Upper lobe of left lung (tissue), 4 donors: ENCODE measurements around the gene XIST.

Experiments used
- EP300 ChIP-seq, 4 donors: sonication (generic); formaldehyde crosslinking; IDR thresholded peaks; one replicate each; pipeline ENCODE4 v1.5.1; 2017; ENCODE audit warnings: antibody characterized with exemption in 4 of 4, control low read depth in 2 of 4
- POLR2A ChIP-seq, 4 donors: fragments of 450-650 bp; IDR thresholded peaks; one replicate each; pipeline ENCODE4 v1.5.1; 2016 to 2017; ENCODE audit warnings: antibody characterized with exemption in 4 of 4, mild to moderate bottlenecking in 2 of 4
- POLR2AphosphoS5 ChIP-seq, 2 donors: sonication (generic); formaldehyde crosslinking; IDR thresholded peaks; one replicate each; pipeline ENCODE4 v1.5.1; 2017; ENCODE audit warnings: antibody characterized with exemption in 2 of 2
- TF ChIP-seq, protein P1 (sequence below), 6 experiments: fragments of 450-650 bp in 4 of 6; fragments of 200-600 bp in 2 of 6; sonication (generic) in 2 of 6; IDR thresholded peaks; one replicate each; pipeline ENCODE4 v1.5.1; 2016 to 2019; ENCODE audit warnings: antibody characterized with exemption in 6 of 6

DNA sequence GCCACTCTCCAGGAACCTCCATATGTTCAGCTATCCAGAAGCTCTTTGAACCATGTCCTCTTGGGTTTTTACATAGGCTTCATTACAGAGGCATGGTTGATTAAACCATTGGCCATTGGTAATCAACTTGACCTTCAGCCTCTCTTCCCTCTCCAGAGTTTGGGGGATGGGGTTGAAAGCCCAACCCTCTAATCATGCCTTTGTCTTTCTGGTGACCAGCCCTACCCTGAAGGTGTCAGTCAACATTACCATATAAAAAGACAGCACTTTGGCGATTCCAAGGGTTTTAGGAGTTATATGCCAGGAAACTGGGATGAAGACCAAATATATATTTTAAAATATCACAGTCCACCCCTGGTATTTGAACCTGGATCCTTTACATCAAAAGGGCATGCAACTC is 67.0 kb downstream of the XIST start:
- TF ChIP-seq, protein P1, sequence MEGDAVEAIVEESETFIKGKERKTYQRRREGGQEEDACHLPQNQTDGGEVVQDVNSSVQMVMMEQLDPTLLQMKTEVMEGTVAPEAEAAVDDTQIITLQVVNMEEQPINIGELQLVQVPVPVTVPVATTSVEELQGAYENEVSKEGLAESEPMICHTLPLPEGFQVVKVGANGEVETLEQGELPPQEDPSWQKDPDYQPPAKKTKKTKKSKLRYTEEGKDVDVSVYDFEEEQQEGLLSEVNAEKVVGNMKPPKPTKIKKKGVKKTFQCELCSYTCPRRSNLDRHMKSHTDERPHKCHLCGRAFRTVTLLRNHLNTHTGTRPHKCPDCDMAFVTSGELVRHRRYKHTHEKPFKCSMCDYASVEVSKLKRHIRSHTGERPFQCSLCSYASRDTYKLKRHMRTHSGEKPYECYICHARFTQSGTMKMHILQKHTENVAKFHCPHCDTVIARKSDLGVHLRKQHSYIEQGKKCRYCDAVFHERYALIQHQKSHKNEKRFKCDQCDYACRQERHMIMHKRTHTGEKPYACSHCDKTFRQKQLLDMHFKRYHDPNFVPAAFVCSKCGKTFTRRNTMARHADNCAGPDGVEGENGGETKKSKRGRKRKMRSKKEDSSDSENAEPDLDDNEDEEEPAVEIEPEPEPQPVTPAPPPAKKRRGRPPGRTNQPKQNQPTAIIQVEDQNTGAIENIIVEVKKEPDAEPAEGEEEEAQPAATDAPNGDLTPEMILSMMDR (IDR thresholded peaks at IDR 0.05) = no peak
- TF ChIP-seq POLR2A (IDR thresholded peaks at IDR 0.05) (no peak), EP300 (IDR thresholded peaks at IDR 0.05) (no peak), POLR2AphosphoS5 (IDR thresholded peaks at IDR 0.05) (no peak)
